ENCODE data around the gene SPATA3.
"Not testable (repeated sequence)": the region's sequence is repeated elsewhere in the genome, so short reads cannot be mapped to it uniquely, and the experiment has no call there.

The SPATA3 gene

DNA sequence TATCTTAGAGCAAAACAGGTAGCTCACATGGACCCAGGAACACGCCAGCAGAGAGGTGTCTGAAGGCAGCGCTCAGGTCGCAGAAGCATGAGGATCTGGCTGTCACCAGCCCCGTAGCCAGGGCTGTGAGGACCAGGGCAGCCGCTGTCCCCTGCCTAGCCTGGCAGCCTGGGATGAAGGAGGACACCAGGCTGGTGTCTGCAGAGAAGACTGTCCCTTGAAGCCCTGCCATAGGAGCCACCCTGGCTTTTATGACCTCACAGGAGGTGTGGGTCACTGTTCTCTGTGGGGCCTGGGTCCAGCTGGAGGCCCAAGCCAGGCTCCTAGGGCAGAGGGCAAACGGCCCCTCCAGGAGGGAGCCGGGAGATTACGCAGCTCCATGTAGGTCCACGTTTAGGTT lies at the start of gene SPATA3:
Gene SPATA3, plus strand, starts transcription at position 301 of the 400 bp plus-strand sequence. CDS start 113 bp downstream, outside the sequence.
- DNase-seq: no peak

DNA sequence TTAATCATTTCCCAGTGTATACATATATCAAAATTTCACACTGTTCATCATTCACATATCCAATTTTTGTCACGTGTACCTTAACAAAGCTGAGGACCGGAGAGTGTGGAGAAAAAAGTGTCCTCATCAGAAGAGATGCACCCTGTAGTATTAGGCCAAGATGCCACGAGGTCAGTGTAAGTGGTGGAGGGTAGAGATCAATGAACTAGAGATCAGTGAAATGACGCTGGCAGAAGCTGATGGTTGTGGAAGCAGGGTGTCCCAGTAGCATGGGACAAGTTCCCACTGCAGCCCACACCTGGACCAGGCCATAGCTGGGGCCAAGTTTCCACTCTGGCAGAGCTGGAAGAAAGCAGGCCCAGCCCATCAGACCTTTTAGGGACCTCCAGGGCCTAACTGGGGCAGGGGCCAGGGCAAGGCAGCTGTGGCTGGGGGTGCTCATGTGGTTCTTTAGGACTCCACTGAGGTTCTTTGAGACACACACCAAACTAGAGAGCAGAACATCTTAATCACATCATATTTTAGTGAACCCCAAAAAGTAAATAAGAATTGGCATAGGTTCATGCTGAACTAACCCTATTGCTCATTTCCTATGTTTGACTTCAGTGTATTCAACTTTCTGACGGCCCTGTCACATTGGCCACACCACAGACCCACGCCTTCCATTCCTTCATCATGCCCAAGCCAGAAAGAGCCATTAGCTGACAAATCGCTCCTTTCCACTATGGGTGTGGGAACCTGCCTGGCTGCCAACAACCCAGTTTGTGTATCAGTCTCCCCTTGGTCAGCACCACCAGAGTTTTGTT lies 49.3 kb upstream of the SPATA3 start:
- no peak for DNase-seq

DNA sequence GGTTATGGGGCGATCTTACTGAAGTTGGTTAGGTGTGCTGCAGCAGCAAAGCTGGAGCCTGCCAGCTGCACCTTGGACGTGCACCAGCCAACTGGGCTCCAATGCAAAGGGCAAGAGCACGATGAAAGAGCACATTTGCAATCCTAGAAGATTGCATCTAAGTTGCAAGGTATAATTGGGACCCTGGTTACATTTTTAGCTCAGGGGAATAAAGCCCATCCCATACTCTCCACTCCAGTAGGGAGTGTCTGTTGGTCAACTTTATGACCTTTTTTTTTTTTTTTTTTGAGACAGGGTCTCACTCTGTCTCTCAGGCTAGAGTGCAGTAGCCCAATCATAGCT lies 48.7 kb upstream of the SPATA3 start:
- DNase-seq: no peak

DNA sequence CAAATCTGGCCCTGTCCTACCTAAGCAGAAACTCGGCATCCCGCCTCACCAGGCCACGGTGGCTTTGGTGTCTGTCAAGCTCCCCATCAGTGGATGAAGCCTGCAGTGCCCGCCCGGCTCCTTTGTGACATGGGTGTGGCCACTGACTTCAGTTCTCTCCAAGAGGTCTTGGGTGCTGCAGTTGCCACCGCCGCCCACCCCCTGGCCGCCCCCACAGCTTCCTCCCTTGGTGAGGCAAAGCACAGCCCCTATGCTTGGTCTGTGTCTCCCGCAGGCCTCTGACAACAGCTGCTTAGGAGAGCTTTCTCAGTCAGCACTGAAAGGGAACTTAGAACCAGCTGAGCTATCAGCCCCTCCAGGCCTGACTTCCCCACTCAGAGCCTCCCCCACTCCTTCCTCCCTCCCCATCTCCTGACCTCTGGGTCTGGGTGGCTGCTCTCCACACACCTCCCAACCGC lies 48.0 kb upstream of the SPATA3 start:
- DNase-seq: no peak

DNA sequence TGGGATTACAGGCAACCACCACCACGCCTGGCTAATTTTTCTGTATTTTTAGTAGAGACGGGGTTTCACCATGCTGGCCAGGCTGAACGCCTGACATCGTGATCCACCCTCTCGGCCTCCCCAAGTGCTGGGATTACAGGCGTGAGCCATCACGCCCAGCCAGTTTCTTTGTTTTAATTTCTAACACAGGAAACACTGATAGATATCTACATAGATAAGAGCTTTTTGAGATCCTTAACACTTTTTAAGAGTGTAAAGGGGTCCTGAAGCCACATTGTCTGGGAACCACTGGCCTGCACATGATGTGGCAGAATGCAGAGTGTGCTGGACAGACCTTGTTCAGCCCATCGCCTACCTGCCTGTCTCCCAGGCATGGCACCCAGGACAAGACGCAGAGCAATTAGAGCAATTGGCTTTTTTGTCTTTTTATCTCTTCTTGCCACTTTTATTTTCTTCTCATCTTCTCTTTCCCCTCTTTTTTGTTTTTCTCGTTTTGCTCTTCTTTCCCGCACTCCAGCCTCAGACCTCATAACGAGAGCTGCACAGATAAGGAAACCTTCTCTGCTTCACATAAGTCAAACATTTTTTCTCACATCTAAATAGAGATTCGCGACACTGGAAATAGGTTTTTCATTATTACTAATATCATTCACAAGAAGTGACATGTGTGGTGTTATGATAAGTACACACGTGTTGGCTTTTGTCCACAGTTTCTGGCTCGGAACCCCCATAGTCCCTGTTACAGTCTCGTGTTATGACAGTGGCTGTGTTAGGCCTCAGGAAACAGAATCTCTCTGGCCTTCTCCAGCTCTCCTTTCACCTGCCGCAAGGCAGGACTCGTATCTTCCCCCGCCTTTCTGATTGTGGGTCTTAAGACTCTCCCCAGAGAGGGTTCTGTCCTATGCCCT lies 45.7 kb upstream of the SPATA3 start:
- no peak for DNase-seq

DNA sequence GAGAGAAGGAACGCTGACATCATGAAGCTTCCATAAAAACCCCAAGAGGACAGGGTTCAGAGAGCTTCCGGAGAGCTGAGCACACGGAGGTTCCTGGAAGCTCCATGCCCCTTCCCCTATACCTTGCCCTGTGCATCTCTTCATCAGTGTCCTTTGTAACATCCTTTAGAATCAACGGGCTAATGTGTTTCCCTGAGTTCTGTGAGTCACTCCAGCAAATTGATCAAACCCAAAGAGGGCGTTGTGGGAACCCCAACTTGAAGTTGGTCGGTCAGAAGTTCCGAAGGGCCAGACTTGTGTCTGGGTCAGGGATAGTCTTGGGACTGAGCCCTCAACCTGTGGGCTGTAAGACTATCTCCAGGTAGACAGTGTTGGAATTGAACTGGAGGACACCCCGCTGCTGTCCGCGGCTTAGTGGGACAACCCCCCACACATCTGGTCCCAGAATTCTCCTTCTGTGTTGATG lies 45.0 kb upstream of the SPATA3 start:
- no peak for DNase-seq

DNA sequence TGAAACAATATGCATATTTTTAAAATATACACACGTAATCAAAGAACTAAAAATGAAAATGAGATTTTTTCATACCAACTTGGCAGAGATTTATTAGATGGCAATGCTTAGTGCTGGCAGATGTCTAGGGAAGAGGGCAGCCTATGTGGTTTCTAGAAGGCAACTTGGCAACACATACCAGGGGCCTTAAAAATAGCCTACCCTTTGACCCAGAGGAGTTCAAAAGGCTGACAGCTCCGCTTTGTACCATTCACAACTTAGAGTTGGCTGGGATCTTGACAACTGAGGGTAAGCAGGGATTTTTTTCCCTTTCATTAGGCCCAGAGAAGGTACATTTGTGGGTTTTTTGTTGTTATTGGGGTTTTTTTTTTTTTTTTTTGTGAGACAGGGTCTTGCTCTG lies 44.5 kb upstream of the SPATA3 start:
- no peak for DNase-seq

DNA sequence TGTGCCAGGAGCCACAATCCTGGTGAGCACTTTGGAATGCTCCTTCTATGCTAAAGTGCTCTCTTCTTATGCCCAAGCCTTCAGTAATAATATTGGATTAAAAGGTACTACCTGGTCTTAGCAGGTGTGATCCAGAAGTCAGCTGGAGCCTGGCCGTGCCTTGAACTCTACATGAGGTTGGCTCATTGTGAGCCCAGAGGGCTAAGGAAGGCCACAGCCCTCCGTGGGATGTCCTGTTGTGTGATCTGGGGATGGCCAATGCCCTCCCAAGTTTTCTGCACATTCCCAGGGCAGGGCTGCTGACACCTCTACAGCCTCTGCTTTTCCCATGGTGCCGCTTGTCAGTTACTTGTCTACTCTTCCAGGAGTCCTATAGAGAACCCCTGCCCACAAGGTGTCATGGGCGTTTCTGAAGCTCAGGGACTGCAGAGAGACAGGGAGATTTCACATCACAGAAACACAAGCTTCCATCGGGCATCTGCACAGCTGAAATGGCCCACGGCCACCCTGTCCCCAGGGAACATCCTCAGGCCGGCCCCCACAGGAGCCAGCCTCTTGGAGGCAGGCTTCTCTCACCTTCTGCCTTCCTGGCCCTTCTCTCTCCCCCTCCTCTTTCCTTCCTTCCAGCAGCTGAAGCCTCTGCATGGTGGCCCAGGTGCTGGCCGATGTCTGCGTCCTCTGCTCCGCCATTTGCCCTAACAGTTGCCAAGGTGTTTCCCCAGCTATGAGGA lies 43.5 kb upstream of the SPATA3 start:
- no peak for DNase-seq

DNA sequence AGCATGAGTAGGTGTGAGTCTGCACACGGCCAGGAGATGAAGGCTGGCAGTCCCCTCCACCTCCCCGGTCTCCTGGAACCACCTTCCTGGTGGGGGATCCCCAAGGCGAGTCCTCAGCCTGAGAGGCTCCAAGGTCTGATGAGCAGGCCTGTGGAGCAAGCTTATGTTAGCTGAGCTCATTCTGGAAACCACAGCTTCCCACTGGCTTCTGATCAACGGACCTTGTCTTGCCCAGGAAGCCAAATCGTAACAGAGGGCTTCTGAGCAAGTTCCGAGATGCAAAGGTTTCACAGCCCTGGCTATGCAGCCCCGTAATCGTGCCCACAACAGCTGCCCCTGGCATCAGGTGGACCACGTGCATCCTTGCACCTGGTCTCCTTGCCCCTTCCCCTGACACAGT lies 42.1 kb upstream of the SPATA3 start:
- no peak for DNase-seq

DNA sequence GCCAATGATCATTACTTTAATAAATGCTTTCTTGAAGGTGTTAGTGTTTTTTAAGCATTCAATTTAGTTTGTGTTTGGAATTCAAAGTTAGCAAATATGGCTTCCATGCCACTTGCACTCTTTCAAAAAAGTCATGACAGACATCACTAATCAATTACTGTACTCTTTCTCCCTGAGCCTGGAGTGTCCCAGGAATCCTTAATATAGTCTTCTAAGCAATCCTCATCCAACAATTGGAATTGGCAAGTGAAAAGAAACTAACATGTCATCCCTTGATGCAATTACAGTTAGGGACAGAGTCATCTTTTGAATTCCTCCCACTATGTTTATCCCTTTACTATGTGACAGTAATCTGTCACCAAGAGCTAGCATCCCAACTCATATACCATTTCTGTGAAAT lies 41.2 kb upstream of the SPATA3 start:
- no peak for DNase-seq

DNA sequence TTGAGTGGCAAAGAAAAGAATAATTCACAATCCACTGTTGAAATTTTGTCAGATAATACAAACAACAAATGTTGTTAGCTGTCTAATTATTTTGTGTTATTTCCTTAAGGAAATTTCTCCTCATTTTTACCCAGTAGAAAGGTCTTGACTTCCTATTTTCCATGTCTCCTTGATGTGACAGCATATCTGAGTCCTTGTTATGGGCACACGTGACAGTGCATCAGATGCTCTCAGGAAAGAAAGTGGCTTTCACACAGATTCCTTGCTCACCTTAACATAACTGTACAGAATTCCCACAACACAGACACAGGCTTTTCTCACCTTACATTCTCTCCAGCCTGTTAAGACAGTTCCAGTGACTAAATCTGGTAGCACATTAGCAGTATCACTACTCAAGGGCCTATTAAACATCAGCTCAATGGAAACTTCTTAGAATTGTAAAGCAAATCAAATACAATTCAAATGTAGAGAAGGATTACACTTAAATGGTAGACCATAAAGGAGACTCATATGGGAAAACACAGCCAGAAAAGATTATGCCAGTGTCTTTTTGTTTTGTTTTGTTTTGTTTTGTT lies 40.7 kb upstream of the SPATA3 start:
- DNase-seq: no peak

DNA sequence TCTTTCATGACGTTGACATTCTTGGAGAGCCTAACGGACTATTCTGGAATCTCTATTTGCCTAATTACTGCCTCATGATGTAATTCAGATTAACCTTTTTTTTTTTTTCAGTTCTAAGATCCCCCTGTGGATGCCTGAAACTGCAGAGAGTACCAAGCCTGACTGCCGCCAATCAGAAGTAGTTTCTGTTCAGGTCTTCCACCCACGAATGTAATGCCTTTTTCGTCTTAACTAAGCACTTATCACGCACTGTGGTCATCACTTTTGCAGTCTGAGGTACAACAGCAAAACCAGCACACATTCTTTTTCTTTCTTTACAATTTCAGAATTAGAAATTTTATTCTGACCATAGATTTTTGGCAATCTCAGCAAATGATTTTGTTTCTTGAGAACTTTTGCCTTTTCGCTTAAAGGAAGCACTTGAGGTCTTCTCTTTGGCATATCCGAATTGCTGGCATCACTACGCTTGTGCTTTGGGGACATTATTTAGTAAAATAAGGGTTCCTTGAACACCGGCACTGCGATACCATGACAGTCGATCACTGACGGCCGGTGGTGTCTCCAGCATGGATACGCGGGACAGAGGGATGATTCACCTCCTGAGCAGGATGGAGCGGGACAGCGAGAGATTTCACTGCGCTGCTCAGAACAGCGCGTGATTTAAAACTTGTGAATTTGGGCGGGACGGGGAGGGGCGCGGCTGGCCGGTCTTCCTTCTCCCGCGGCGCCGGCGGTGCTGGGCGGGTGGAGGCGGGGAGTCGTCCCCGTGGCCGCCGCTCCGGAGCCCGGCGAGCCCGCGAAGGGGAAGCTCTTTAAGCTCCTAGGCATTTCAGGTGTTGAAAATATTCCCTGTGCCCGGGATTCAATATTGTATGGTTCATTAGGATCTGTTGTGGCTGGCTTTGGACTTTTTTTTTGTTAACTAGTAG lies 38.8 kb upstream of the SPATA3 start:
- DNase-seq: peak; percentile 45

DNA sequence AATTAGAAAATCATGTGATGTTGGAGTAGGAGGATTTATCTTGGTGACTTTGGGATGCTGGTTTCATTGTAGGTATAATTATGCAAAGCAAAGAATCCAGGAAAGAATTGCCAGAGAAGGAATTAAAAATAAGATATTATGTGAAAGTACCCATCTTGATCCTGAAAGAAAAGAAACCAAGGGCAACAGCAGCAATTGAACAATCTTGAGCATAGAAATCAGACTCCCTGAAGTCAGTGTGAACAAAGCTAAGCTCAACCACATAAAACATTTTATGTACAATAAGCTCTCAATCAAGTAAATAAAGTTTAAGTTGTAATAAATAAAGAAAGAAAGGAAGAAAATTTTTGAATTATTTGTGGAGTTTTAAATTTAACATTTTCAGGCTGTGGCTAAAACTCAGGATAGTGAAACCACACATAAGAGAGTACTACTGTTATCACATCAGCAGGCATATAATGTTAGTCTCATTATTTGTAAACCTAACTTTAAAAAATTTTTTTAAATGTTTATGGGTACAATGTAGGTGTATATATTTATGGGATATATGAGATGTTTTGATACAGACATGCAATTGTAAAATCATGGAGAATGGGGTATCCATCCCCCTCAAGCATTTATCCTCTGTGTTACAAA lies 38.0 kb upstream of the SPATA3 start:
- DNase-seq: no peak

DNA sequence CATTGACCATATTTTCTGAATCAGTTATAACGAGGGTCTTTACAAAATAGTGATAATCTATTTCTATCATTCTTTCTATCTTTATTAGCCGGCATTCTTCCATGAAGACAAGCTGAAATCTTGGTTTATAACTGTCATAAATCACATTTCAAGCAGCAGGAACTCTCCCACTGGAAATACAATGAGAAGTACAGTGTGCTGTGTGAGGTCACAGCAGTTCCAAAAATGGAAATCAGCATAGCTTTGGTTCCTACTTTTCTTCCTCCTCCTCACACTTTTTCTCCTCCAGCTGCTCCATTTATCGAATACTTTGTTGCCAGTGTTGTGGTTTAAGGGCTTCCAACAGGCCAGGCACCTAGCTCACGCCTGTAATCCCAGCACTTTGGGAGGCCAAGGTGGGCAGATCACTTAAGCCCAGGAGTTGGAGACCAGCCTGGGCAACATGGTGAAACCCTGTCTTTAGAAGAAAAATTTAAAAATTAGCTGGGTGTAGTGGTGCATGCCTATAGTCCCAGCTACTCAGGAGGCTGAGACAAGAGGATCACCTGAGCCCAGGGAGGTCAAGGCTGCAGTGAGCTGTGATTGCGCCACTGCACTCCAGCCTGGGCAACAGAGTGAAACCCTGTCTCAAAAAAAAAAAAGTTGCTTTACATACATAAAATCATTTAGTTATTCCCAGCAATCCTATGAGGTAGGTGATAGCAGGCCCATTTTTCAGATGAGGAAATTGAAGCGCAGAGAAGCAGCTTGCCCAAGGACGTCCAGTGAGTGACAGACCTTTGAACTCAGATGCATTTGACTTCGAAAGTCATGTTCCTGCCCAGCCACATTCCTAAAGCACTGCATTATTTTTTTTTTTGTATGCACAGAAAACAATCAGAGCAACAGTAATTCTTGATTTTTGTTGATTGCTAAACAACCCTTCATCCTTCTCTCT lies 36.8 kb upstream of the SPATA3 start:
- no peak for DNase-seq

DNA sequence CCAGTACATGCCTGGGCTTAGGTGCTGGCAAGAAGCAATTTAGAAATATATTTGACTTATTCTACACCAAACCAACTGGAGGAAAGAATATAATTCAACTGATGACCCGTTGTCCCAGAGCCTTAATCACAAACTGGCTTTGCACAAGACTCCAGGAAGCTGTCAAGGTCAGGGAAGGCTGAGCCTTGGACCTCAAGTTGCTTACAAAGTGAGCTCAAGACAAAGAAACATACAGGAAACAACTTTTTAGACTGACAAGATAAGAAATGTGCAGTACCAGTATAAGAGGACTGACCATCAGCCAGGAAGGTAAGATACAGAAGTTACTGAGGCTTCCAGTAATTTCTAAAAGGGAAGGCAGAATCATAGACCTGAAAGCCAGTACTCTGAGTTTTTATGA lies 35.9 kb upstream of the SPATA3 start:
- DNase-seq: no peak

DNA sequence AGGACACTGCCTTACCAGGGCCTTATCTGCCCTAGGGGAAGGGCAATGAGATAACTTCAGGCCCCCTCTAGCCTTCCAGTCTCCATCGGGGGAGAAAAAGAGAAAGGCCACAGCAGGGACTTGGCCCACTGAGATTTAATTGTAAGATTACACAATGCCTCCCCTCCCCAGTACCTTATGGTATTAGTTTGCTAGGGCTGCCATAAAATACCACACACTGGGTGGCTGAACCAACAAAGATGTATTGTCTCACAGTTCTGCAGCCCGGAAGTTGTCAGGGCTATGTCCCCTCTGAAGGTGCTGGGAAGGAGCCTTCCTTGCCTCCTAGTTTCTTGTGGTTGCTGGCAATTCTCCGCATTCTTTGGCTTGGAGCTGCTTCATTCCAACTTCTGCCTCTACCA lies 34.8 kb upstream of the SPATA3 start:
- peak; percentile 13 for DNase-seq

DNA sequence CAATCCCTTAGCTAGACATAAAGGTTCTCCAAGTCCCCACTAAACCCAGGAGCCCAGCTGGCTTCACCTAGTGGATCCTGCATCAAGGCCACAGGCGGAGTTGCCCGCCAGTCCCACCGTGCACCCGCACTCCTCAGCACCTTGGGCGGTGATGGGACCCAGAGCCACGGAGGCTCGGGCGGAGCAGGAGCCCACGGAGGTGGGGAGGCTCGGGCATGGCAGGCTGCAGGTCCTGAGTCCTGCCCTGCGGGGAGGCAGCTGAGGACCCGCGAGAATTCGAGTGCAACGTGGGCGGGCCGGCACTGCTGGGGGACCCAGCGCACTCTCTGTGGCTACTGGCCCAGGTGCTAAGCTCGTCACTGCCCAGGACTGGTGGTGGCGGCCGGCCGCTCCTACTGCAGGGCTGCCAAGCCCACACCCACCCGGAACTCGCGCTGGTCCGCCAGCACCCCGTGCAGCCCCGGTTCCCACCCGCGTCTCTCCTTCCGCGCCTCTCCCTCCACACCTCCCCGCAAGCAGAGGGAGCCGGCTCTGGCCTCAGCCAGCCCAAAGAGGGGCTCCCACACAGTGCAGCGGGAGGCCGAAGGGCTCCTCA lies 31.7 kb upstream of the SPATA3 start:
- DNase-seq: no peak

DNA sequence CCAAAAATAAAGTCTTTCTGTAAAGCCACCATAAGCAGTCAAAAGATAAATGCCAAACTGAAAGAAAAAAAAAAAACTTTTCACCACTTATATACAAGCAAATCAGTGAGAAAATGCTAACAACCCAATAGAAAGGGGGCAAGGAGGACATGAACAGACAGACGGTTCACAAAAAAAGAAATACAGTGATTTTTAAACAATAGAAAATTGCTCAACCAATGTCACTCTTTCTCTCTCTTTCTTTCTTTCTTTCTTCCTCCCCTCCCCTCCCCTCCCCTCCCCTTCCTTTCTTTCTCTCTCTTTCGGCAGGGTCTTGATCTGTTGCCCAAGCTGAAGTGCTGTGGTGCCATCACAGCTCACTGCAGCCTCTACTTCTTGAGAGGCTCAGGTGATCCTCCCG lies 28.8 kb upstream of the SPATA3 start:
- no peak for DNase-seq

DNA sequence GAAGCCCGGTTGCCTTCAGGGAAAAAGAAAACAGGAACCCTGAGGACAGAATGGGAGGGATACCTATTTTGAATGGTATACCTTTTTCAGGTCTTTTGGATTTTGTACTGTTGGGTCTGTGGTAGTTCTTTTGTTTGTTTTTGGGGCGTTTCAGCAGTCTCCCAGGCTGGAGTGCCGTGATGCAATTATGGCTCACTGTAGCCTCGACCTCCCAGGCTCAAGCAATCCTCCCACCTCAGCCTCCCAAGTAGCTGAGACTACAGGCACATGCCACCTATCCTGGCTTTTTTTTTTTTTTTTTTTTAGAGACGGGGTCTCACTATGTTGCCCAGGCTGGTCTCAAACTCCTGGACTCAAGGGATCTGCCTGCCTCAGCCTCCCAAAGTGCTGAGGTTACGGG lies 27.6 kb upstream of the SPATA3 start:
- not testable (repeated sequence) for DNase-seq

All from NCI-H226 (cell line).